Measurements from ENCODE around the gene TNFRSF25.
"Not testable (repeated sequence)": the region's sequence is repeated elsewhere in the genome, so short reads cannot be mapped to it uniquely, and the experiment has no call there.

TNFRSF25 gene

DNA sequence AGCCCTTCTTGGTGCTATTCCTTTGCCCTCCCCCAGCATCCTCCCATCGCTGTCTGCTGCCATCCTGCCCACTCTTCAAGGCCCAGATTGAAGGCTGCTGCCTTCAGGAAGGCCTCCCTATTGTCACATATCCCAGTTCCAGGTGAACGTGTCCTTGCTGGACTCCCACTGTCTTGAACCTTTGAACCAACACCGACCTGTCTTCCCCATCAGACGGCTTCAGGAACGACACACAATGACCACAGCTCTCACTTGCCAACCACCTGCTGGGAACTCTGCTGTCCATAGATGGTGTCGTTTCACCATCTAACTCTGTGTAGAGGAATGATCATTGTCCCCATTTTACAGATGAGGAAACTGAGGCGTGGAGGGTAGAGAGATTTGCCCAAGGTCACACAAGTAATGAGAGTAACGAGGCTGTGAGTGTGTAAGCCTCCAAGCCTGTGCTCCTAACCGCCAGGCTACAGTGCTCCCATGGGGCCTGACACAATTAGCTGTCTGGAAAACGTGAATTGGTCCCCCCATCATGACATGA is 35.4 kb upstream of the TNFRSF25 start:
- no peak for DNase-seq

DNA sequence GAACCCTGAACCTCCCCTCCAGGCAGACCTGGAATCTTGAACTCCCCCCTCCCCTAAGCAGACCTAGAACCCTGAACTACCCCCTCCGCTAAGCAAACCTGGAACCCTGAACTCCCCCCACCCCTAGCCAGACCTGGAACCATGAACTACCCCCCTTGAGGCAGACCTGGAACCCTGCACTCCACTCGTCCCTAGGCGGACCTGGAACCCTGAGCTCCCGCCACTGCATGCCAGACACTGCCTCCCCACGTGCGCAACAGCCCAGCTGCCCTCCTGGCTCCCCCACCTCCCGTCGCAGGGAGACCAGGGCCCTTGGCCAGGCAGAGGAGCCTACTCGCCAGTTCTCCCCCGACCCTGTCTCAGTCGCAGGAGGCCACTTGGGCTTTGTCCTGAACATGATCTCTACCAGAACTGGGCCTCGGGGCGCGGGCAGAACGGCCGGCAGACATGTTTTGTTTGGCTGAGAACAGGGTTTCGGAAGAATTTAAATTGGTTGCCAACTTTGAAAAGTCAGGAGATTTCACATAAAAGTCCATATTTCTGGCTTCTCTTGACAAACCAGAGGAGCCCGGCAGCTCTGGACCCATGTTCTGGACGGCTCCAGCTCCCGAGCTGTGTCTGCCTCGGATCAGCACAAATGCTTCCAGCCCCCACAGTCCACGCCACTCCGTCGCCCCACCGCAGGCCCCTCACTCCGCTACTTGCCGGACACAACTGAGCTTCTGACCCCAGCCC is 34.7 kb upstream of the TNFRSF25 start:
- DNase-seq, result no peak

GRCh38 chr1:6499296-6499695 is 33.3 kb upstream of the TNFRSF25 start:
- DNase-seq, result no peak

- no peak for DNase-seq
These were observed 32.7 kb upstream of the TNFRSF25 start for GRCh38 chr1:6498576-6499111.

- no peak for DNase-seq
These were observed 32.0 kb upstream of the TNFRSF25 start for GRCh38 chr1:6497867-6498575.

- no peak for DNase-seq
These were observed 31.4 kb upstream of the TNFRSF25 start for GRCh38 chr1:6497215-6497866.

DNA sequence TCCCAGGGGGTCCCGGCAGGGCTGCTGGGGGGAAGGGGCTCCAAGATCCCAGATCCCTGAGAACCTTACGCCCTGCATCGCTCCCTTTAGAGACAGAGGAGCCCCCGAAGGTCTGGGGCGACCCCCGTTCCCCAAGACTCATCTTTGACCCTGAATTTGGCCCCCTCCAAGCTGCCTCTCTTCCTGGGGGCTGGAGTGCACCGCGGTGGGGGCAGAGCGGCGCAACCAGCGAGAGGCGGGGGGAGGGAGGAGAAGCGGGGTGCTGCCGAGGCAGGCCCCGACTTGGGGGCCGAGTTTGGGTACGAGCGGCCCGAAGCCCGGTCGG is 30.9 kb upstream of the TNFRSF25 start:
- no peak for DNase-seq

- DNase-seq, result no peak
These were observed 30.4 kb upstream of the TNFRSF25 start for GRCh38 chr1:6496365-6496721.

GRCh38 chr1:6495540-6496364 is 29.8 kb upstream of the TNFRSF25 start:
- DNase-seq, result no peak

GRCh38 chr1:6495041-6495441 is 29.1 kb upstream of the TNFRSF25 start:
- DNase-seq, result no peak

GRCh38 chr1:6494627-6495026 is 28.7 kb upstream of the TNFRSF25 start:
- DNase-seq, result no peak

- DNase-seq, result not testable (repeated sequence)
These were observed 27.9 kb upstream of the TNFRSF25 start for GRCh38 chr1:6493834-6494223.

- no peak for DNase-seq
These were observed 26.0 kb upstream of the TNFRSF25 start for GRCh38 chr1:6491966-6492365.

- DNase-seq, result no peak
These were observed 25.5 kb upstream of the TNFRSF25 start, which contains the start of gene PLEKHG5 for GRCh38 chr1:6491480-6491962. Gene PLEKHG5 (minus strand): TSS chr1:6491667. CDS start chr1:6477571, 14,096 bp downstream.

GRCh38 chr1:6491081-6491449 is 25.1 kb upstream of the TNFRSF25 start:
- DNase-seq, result no peak

DNA sequence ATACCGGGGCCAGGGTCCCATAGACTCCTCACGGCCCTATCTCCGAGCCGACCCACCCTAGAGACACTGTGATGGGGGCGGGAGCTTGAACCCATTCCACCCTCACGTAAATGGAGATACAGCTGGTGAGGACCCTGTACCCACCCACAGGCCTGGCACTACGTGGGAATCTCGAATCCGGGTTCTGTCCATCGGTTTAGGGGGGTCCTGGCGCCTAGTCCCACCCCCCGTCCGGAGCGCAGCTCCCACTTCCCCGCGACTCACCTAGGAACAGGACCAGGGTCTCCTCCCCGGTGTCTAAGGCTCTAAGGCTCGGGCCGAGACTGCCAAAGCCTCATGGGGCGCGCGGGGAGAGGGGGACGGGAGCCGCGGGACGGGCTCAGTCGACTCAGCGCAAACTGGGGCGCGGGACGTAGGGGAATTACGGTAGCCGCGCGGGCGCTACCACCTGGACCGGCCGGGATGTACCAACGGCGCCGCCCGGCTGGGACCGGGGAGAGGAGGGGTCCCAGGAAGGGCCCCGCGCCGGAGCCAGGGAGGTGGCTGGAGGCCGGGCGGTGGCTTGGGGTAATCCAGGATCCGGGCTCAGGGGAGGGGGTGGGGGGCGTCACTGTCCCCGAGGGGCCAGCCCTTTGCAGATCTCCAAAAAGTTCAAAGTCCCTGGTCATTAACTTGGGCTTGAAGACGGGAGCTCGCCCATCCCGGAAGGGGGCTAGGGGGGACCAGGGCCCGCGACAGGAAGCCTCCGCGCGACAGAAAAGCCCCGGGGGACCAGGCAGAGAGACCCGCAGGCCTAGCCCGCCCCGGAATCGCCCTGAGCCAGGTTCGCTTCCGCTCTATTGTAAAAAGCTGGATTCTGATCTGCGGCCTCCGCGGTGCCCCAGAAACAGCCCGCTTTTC is 24.5 kb upstream of the TNFRSF25 start:
- DNase-seq, result no peak

DNA sequence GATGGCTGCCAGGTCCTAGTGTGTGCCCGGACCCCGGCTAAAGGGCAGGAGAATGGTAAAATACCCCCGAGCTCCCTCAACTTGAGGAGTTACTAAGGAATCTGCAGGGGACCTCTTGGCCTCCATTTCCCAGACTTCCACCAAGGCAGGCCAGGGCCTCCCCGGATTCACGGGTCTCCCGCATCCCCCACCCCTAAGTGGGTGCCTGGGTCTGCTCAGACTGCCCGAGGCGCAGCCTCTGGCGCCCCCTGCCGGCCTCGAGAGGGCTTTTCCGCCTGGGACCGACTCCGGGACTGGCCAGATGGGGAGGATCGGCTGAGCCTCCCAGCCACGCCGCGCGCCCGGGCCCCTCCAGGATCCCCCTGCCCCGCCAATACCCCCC is 23.8 kb upstream of the TNFRSF25 start:
- peak; percentile 10 for DNase-seq

- DNase-seq, result no peak
These were observed 23.4 kb upstream of the TNFRSF25 start for GRCh38 chr1:6489383-6489765.

DNA sequence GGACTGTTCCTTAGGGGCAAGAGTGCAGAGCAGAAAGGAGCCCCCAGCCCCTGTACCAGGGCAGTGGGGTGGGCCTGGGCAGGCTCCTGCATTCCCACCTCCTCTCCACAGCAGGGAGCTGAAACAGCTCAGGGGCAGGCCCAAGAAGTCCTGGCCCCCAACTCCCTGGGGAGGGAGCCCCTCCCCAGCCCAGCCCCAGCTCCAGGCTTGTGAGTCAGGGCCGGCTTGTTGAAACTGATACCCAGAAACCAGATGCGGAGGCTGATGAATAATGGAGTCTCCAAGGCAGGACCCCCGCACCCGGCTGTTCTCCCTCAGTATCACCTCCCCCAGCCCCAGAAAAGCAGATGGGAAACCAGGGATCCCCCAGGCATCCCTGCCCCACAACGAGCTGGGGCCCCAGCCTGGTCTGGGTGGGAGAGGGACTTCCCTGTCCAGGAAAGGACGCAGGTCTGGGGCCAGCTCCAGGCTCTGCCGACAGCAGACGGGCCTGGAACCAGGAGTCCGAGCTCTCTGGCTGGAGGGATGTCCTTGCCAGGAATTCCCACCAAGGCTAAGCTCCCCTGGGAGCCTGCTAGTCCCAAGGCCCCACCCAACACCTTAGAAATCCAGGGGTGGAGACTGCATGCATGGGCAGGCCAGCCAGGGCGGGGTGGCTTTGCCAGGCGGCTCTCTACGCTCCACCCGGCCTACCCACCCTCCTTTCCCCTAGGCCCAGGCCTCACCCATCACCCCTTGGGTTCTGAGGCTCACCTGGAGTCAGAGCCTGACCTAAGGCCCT is 22.8 kb upstream of the TNFRSF25 start:
- DNase-seq, result no peak

- DNase-seq, result no peak
These were observed 22.0 kb upstream of the TNFRSF25 start for GRCh38 chr1:6487804-6488484.

Data from NCI-H774 (cell line).